ENCODE measurements around the gene RITA1. TPM values are rescaled to one million over a fixed set of nuclear protein-coding genes. Genes with fewer than 3 reads are reported as not detected.

The RITA1 gene
- polyA plus RNA-seq, 2 of the 4 experiments (the other 2 are of a cell fraction), result 18.6 to 20.5 TPM

DNA sequence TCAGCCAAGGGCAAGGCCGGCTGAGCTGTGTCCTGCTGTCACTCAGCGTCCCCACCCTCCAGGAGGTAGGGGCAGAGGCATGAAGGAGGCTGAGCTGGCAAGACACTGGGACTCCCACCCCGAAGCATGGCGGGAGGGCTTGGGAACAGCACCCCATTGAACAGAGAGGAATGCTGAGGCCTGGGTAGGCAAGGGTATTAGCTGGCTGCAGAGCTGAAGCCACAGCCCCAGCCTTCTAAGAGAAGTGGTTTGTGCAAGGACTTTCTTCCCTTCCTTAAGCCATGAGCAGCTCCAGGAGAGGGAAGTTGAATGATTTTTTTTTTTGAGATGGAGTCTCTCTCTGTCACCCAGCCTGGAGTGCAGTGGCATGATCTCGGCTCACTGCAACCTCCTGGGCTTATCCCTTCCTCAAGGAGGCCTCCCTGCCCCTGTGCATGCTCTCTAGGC lies 42.6 kb upstream of the RITA1 start:
- WGBS (ENCODE audit: missing lambda C conversion rate), result 84% methylated on average over 5 of the region's 5 CpGs
- H3K4me3 ChIP-seq, result no peak overlapping the region
- FAIRE-seq (no peak), DNase-seq (ENCODE audit: low read depth in 1 of 2, low spot score in 1 of 2) (no peak), ATAC-seq (peak in 1 of 2 experiments; percentile 40; a peak in 3 of 6 replicates)
- ChIA-PET POLR2A (no interaction called here), CTCF (interaction anchor here (0.6 to 1.3 kb wide), 4 partner anchors 11 to 44 kb away, joined by 3 read pairs; no protein-coding TSS in a partner anchor)
- H3K4me1 ChIP-seq, result no peaks in the 10 kb centered on the region
- H3K9me3 ChIP-seq, result peaks cover 9% of the 10 kb centered on the region; the same call in 2 of the 3 replicates
- no peak overlapping the region for H3K27ac ChIP-seq
- TF ChIP-seq FOSB (CRISPR knock-in tag; IDR thresholded peaks at IDR 0.05) (no peak), USF2 (IDR thresholded peaks at IDR 0.05) (no peak), HEYL (CRISPR knock-in tag; IDR thresholded peaks at IDR 0.05) (no peak), CEBPB (IDR thresholded peaks at IDR 0.05) (no peak), ZFP36 (IDR thresholded peaks at IDR 0.05; ENCODE audit: borderline replicate concordance, partially characterized antibody) (no peak), NFE2L2 (conservative IDR thresholded peaks at IDR 0.05; ENCODE audit: low read length) (no peak), HMGXB4 (CRISPR knock-in tag; IDR thresholded peaks at IDR 0.05; ENCODE audit: borderline replicate concordance) (no peak), POLR2AphosphoS2 (conservative IDR thresholded peaks at IDR 0.05; ENCODE audit: low read length) (no peak), RNF2 (IDR thresholded peaks at IDR 0.05; ENCODE audit: borderline replicate concordance, low read depth) (no peak), BHLHE40 (IDR thresholded peaks at IDR 0.05; ENCODE audit: low read depth, low read length) (no peak), REST (IDR thresholded peaks at IDR 0.05) (no peak)
- TF ChIP-seq, protein P1, sequence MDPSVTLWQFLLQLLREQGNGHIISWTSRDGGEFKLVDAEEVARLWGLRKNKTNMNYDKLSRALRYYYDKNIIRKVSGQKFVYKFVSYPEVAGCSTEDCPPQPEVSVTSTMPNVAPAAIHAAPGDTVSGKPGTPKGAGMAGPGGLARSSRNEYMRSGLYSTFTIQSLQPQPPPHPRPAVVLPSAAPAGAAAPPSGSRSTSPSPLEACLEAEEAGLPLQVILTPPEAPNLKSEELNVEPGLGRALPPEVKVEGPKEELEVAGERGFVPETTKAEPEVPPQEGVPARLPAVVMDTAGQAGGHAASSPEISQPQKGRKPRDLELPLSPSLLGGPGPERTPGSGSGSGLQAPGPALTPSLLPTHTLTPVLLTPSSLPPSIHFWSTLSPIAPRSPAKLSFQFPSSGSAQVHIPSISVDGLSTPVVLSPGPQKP (IDR thresholded peaks at IDR 0.05; ENCODE audit: low read depth, low read length), result no peak
- H3K4me2 ChIP-seq, result no peak overlapping the region

GRCh38 chr12:113143959-113144358 lies 41.6 kb upstream of the RITA1 start:
- CTCF ChIA-PET, result no interaction called here

More at GRCh38 chr12:113143959-113144358, 41.6 kb upstream of the RITA1 start:
- Histone ChIP-seq H3K27ac (no peak overlapping the region), H3K4me2 (no peak overlapping the region), H3K4me1 (no peaks in the 10 kb centered on the region), H3K4me3 (no peak overlapping the region), H3K9me3 (peaks cover 9% of the 10 kb centered on the region; the same call in 2 of the 3 replicates)
- FAIRE-seq, result no peak
- no peak for ATAC-seq
- TF ChIP-seq HMGXB4 (CRISPR knock-in tag; IDR thresholded peaks at IDR 0.05; ENCODE audit: borderline replicate concordance), result no peak
- TF ChIP-seq FOSB (CRISPR knock-in tag; IDR thresholded peaks at IDR 0.05), result no peak
- no peak for TF ChIP-seq ZNF302 (CRISPR knock-in tag; IDR thresholded peaks at IDR 0.05)
- no peak for TF ChIP-seq TP53 (CRISPR knock-in tag; IDR thresholded peaks at IDR 0.05)
- no peak for TF ChIP-seq ESRRA (IDR thresholded peaks at IDR 0.05; ENCODE audit: borderline replicate concordance, low read length)
- no peak for TF ChIP-seq HOXB13 (CRISPR knock-in tag; IDR thresholded peaks at IDR 0.05; ENCODE audit: low read depth)
- POLR2A ChIA-PET, result no interaction called here
- WGBS (ENCODE audit: missing lambda C conversion rate), result 72% methylated on average over 8 of the region's 8 CpGs
- DNase-seq (ENCODE audit: low read depth in 1 of 2, low spot score in 1 of 2), result no peak
